Measurements from ENCODE around the gene AFF3.

The AFF3 gene

DNA sequence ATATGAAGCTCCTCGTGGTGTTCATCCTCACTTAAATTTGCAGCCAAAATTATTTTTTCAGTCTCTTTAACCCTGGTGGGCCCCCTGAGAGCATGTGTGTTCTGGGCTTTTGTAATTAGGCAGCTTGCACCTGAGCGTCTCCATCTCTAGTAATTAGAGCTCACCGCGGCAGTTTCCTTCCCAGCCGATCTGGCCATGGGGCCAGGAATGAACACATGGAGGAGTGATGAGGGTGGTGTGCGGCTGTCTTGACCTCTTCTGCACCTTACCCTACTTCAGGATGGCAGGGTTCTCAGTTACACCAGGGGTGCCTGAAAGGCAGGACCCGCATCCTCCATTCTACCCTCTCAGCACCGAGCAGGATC, 98.5 kb downstream of the AFF3 start:
- in situ Hi-C loops (cut with HindIII; ENCODE audit: low sequenced_read_pairs): no loop called here

GRCh38 chr2:100043081-100043890, 99.1 kb downstream of the AFF3 start:
- in situ Hi-C loops (cut with HindIII; ENCODE audit: low sequenced_read_pairs): no loop called here

DNA sequence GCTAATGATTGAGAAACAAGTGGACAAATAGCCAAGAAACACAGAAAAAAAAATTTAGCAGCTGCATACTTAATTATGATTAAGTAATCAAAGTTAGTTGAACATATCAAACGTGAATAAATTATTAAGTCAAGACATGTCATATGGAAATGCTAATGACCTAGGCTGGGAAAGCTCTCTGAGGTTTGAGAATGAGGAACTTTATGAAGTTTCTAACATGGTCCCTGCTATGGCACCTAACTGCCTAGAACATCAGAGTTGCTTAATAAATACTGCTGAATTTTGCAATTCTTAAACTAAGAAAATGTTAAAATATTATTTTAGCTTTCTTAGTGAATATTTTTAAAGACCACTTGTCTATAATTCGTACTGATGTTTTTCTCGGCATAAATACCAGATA, 99.8 kb downstream of the AFF3 start:
- in situ Hi-C loops (cut with HindIII; ENCODE audit: low sequenced_read_pairs): no loop called here

DNA sequence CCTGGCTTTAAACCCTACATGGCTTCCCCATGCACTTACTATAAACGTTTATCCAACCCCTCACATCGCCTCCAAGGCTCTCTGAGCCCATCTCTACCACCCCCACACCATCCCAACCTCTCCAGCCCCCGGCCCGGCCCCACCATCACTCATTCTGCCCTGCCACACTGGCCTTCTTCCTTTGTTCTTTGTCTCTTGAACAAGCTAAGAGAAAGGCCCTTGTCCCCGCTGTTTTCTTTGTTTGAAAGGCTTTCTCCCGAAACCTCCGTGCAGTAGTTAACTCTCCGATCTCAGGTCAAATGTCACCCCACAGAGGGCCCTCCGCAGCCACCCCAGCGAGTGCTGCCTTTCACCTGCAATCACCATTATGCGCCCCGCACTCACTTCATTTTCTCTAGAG, 100.4 kb downstream of the AFF3 start:
- in situ Hi-C loops (cut with HindIII; ENCODE audit: low sequenced_read_pairs): no loop called here

GRCh38 chr2:100041385-100041784, 101.0 kb downstream of the AFF3 start:
- in situ Hi-C loops (cut with HindIII; ENCODE audit: low sequenced_read_pairs): no loop called here

GRCh38 chr2:100040906-100041305, 101.5 kb downstream of the AFF3 start:
- in situ Hi-C loops (cut with HindIII; ENCODE audit: low sequenced_read_pairs): no loop called here

DNA sequence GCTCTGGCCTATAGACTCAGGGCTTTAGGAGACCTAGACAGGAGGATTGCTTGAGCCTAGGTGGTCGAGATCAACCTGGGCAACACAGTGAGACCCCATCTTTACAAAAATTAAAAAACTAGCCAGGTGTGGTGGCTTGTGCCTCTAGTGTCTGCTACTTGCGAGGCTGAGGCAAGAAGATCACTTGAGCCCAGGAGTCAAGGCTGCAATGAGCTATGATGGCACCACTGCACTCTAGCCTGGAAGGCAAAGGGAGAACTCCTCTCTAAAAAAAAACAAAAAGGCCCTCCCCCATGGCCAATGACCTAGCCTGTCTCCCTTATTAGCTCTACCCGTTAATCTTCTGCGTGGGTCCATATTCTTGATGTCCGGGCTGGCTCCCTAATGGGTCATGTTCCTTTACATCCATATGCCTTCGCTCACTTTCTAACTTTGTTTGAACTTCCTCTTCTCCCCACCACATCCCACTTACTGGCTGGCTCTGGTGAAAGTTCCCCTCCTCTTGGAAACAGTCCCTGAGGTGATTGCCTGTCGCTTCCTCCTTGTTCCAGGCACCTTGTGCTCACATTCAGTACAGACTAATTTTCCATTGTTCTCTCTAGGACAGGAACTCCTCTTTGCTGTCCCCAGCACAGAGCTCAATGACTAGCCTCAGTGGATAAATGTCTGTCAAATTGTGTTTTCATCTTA, 103.0 kb downstream of the AFF3 start:
- in situ Hi-C loops (cut with HindIII; ENCODE audit: low sequenced_read_pairs): no loop called here

DNA sequence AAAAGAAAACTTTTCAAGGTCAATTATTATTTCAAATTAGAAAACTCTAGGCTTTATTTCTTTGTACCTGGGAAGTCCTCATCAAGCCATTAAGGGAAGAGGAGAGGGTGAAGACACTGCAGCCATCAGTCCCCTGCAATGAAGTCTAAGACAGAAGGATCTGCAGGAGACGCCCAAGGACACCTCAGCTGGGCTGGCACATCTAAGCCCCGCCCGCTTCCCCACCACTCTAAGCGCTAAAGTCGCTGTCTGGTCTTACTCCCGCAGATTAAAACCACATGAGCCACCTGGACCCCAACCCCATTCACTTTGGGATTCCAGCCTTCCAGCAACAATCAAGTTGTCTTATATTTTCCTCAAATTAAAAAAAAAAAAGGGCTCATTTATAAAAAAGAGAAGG, 104.4 kb downstream of the AFF3 start:
- in situ Hi-C loops (cut with HindIII; ENCODE audit: low sequenced_read_pairs): no loop called here

DNA sequence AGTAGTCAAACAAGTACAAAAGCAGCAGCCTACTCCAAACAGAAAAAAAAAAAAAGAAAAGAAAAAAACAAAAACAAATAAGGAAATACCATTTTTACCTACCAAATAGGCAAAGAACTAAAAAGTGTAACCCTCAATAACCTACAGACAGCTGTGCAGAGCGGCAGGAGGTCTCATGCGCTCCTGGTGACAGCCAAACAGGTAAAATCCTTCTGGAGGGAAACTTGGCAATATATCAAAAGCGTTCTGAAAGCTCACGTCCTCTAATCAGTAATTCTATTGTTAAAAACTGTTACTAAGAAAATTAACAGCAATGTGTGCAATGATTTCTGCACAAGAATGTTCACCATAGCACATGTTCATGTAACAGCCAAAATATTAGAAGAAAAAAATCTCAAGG, 105.6 kb downstream of the AFF3 start:
- in situ Hi-C loops (cut with HindIII; ENCODE audit: low sequenced_read_pairs): no loop called here

DNA sequence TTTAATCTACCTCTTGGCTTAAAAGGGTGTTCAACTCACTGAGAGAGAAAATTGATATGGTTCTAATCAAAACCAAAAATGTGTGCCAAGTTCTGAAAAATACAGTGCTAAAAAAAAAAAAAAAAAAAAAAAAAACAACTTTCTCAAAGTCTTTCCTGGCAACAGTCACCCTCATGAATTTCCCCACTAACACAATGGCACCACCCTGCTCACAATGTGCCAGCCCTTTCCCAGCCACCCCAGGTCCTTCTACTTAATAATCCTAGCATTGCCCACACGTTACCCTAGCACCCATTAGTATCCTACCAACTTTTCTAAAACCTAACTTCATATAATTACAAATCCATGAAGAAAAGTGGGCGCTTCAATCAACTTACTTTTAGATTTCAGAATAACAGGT, 106.4 kb downstream of the AFF3 start:
- in situ Hi-C loops (cut with HindIII; ENCODE audit: low sequenced_read_pairs): no loop called here

DNA sequence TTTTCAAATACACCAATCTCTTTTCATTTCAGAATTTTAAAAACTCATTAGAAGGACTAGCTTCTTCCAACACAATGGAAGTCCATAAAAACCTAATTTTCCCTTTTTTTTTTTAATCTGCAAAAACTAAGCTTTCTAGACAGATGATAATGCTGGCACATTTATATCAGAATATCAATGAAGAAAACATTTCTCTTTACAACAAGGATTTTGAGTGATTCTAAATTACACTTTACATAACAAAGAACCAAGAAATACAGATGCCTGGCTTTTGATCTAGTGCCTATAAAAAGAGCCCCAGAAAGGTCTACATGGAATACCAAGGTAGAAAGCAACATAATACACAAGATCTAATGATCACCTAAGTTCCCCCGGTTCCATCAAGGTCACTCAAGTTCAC, 108.0 kb downstream of the AFF3 start:
- in situ Hi-C loops (cut with HindIII; ENCODE audit: low sequenced_read_pairs): no loop called here

- in situ Hi-C loops (cut with HindIII; ENCODE audit: low sequenced_read_pairs): no loop called here
Observed at GRCh38 chr2:100033976-100034375, 108.4 kb downstream of the AFF3 start.

- in situ Hi-C loops (cut with HindIII; ENCODE audit: low sequenced_read_pairs): no loop called here
Observed at GRCh38 chr2:100031604-100032003, 110.8 kb downstream of the AFF3 start.

DNA sequence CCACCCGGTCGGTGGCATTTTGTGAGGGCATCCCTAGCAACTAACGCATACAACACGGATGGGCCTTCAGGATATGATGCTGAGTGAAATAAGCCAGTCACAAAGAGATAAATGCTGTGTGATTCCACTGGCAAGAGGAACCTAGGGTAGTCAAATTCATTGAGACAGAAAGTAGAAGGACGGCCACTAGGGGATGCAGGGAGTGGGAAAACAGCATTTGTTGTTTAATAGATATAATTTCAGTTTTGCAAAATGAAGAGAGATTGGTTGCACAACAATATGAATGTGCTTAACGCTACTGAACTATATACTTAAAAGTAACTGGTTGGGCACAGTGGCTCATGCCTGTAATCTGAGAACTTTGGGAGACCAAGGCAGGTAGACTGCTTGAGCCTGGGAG, 112.9 kb downstream of the AFF3 start:
- in situ Hi-C loops (cut with HindIII; ENCODE audit: low sequenced_read_pairs): no loop called here

DNA sequence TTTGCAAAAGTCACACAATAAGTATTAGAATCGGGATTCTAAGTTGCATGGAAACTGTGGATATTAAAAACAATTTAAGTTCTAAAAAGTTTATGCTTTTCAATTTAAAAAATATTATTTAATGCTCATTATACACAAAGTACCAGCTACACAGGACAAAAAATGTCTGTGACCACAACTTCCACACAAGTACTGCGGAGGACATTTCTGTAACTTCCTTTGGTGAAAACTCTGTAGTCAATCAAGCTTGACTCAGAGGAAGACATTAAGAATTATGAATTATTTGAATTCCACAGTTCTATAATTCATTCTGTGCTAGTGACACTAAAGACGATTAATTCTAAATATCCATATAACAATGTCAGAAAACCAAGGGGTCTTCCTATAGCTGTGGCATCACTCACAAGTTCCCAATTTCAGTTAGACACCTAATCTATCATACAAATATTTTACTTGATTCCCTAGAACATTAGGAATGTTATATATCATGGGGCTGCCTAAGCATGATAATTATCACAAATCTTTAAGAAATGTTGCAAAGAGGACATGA, 120.5 kb downstream of the AFF3 start:
- in situ Hi-C loops (cut with HindIII; ENCODE audit: low sequenced_read_pairs): no loop called here

GRCh38 chr2:100019499-100019898, 122.9 kb downstream of the AFF3 start:
- in situ Hi-C loops (cut with HindIII; ENCODE audit: low sequenced_read_pairs): no loop called here

DNA sequence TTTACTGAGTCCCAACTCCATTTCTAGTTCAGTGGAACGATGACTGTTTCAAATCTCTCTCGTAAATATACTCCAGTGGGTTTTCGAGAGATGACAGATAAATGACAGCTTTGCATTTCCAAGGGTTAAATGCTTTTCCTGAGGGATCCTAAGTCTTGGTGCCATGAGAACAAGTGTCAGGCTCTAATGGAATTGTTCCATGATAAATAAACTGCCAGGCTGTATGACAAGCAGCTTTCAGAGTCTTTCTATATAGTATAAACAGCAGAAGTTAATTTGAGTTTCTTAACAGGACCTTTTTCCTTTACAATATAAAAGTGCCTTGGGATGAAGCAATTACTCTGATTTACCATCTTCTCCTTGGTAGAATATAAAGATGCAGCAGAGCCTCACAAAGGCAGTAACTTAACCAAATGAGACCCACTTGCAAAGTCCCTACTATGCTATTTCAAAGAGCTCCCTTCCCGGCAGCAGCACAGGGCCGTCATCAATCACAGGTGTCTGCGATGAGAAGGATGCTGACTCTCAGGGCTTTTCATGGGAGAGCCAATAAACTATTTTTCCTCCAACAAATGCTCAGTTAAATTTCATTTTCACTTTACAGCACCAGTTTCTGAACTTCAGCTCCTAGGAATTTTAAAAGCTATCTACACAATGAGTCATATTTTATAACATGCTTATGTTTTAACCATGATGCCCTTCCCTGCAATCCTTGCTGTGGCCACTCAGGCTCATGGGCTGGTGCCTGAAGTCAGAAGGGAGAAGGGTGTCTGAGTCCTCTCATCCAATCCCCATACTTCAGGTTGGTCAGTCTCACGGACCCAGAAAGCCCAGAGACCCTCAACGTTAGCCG, 123.8 kb downstream of the AFF3 start:
- in situ Hi-C loops (cut with HindIII; ENCODE audit: low sequenced_read_pairs): no loop called here

GRCh38 chr2:100017633-100018032, 124.8 kb downstream of the AFF3 start:
- in situ Hi-C loops (cut with HindIII; ENCODE audit: low sequenced_read_pairs): no loop called here

DNA sequence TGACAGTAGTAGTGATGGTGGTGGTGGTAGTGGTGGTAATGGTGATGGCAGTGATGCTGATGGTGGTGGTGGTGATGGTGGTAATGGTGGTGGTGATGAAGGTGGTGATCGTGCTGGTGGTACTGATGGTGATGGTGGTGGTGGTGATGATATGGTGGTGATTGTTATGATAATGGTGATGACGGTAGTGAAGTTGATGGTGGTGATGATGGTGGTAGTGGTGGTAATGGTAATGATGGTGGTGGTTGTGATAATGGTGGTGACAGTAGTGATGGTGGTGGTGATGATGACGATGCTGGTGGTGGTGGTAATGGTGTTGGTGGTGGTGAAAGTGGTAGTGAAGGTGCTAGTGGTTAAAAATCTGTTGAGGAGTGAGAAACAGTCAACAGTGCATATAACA, 125.6 kb downstream of the AFF3 start:
- in situ Hi-C loops (cut with HindIII; ENCODE audit: low sequenced_read_pairs): no loop called here

DNA sequence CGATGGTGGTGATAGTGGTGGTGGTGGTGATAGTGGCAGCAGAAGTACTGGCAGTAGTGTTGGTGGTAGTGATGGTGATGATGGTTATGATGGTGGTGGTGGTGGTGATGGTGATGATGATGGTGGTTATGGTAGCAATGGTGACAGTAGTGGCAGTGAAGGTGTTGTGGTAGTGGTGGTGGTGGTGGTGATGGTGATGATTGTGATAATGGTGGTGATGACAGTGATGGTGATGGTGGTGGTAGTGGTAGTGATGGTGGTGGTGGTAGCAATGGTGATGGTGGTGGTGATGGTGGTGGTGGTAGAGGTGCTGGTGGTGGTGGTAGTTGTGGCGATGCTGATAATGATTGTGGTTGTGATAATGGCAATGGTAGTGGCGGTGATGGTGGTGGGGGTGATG, 126.5 kb downstream of the AFF3 start:
- in situ Hi-C loops (cut with HindIII; ENCODE audit: low sequenced_read_pairs): no loop called here

GRCh38 chr2:100013892-100014677, 128.3 kb downstream of the AFF3 start:
- in situ Hi-C loops (cut with HindIII; ENCODE audit: low sequenced_read_pairs): no loop called here
